Ectodermal cell (in vitro differentiated cells): Measurements from ENCODE around the gene ATP9A.
"Not testable (repeated sequence)": the region's sequence is repeated elsewhere in the genome, so short reads cannot be mapped to it uniquely, and the experiment has no call there.

Source experiments
- H3K27ac ChIP-seq: 2 replicates; pipeline ENCODE4 v1.7.0; 2013; ENCODE audit warnings: mild to moderate bottlenecking, low read depth, low read length; ENCODE audit not compliant: insufficient read depth, poor library complexity, severe bottlenecking
- H3K27me3 ChIP-seq: 2 replicates; pipeline ENCODE4 v1.7.0; 2013; ENCODE audit warnings: mild to moderate bottlenecking, low read length; ENCODE audit not compliant: insufficient read depth, control insufficient read depth, poor library complexity, severe bottlenecking
- H3K36me3 ChIP-seq: one replicate; pipeline ENCODE4 v1.7.0; 2013; ENCODE audit warnings: low read length; ENCODE audit not compliant: control insufficient read depth, insufficient read depth
- H3K4me1 ChIP-seq: one replicate; pipeline ENCODE4 v1.7.0; 2013; ENCODE audit warnings: low read length; ENCODE audit not compliant: control insufficient read depth, insufficient read depth
- H3K4me3 ChIP-seq: 2 replicates; pipeline ENCODE4 v1.7.0; 2013; ENCODE audit warnings: low read depth, low read length, control low read depth; ENCODE audit not compliant: insufficient read depth
- H3K9me3 ChIP-seq: 2 replicates; pipeline ENCODE4 v1.7.0; 2013; ENCODE audit warnings: mild to moderate bottlenecking, low read length, moderate library complexity; ENCODE audit not compliant: control insufficient read depth
- WGBS, 2 experiments: methylation state at CpG; one replicate each; pipeline ENCODE4 v1.1.7; 2013; ENCODE audit warnings: missing lambda C conversion rate in 2 of 2; 5-methylcytosine and 5-hydroxymethylcytosine counted together

Gene ATP9A

DNA sequence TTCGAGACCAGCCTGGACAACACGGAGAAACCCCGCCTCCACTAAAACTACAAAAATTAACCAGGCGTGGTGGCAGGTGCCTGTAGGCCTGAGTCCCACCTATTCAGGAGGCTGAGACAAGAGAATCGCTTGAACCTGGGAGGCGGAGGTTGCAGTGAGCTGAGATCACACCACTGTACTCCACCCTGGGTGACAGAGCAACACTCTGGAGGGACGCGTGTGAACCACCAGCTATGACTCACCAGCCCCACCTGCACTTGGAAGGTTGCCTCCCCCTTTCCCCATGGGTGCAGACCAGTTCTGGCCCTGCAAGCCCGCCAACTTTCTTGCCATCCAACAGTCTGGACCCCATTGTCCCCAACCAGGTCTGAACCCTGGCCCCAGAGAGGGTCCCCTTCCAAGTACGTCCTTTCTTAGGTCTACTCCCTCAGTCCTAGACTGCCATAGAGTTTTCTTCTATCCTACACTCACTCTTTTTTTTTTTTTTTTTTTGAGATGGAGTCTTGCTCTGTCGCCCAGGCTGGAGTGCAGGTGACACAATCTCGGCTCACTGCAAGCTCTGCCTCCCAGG is 29.2 kb downstream of the ATP9A start:
- no peak overlapping the region for H3K4me3 ChIP-seq
- H3K36me3 ChIP-seq: no peaks in the 10 kb centered on the region
- no peak overlapping the region for H3K27ac ChIP-seq
- WGBS, 2 experiments: 90% methylated on average over 12 of the region's 12 CpGs
- no peaks in the 10 kb centered on the region for H3K9me3 ChIP-seq
- H3K4me1 ChIP-seq: no peaks in the 10 kb centered on the region
- H3K27me3 ChIP-seq: no peaks in the 10 kb centered on the region

DNA sequence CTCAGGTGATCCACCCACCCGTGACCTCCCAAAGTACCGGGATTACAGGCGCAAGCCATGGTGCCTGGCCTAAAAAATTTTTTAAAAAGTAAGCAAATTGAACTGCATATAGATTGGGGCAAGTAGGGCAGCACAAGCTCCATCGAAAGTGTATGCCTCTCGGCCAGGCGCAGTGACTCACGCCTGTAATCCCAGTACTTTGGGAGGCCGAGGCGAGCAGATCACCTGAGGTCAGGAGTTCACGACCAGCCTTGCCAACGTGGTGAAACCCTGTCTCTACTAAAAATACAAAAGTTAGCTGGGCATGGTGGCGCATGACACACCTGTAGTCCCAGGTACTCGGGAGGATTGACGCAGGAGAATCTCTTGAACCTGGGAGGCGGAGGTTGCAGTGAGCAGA is 29.9 kb downstream of the ATP9A start:
- not testable (repeated sequence) for H3K27me3 ChIP-seq, H3K4me3 ChIP-seq, H3K9me3 ChIP-seq, H3K27ac ChIP-seq, H3K4me1 ChIP-seq, H3K36me3 ChIP-seq
- WGBS, 2 experiments: 94% methylated on average over 15 of the region's 15 CpGs

DNA sequence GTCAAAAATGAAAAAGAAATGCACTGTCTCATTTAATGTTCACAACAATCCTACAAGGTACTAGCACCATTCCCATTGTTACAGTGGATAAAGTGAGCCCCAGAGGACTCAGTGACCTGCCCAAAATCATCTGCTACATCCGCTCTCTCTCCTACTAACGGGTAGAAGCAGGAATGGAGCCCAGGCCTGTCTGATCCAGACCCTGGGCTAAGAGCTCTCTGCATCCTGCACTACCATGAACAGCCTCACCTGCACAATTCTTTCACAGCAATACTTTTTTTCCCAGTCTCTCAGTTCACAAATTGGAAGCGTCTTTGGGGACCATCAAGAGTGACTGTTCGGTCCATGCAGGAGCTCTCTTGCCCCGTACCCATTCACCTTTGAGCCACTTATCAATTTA is 31.2 kb downstream of the ATP9A start:
- no peaks in the 10 kb centered on the region for H3K27me3 ChIP-seq
- H3K27ac ChIP-seq: no peak overlapping the region
- no peak overlapping the region for H3K4me3 ChIP-seq
- no peaks in the 10 kb centered on the region for H3K9me3 ChIP-seq
- no peaks in the 10 kb centered on the region for H3K36me3 ChIP-seq
- no peaks in the 10 kb centered on the region for H3K4me1 ChIP-seq
- WGBS, 2 experiments: 75 to 76% methylated on average over 5 of the region's 5 CpGs

DNA sequence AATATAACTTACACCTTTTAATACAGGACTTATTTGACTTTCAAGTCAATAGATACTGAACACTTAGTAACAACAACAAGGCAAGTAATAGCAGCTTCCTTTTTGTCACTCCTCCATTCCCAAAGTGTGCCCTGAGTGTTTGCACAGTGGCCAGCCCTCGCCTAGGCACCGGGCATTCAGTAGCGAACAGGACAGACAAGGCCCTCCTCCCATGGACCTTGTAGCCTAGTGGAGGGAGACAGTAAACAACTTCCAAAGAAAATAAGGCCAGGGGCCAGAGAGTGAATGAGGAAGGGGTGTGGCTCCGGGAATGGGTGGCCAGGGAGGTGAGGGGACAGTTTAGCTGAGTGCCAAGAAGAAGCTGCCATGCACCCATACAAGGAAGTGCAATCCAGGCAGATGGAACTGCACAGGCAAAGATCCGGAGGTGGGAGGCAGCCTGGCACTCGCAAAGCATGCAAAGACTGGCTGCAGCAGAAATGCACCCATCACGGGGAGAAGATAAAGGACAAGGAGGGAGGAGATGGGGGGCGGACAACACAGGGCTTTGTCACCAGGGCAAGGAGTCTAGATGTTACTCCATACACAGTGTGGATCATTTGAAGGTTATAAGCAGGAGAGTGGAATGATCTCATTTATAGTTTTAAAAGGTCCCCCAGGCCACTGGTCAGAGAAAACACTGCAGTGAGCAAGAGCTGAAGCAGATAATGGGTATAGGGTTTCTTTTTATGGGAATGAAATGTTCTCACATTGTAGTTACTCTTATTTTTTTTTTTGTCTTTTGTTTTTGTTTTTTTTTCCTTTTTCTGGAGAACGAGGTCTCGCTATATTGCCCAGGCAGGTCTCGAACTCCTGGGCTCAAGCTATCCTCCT is 32.2 kb downstream of the ATP9A start:
- Histone ChIP-seq H3K27ac (no peak overlapping the region), H3K4me3 (no peak overlapping the region), H3K9me3 (no peaks in the 10 kb centered on the region), H3K4me1 (no peaks in the 10 kb centered on the region), H3K27me3 (no peaks in the 10 kb centered on the region), H3K36me3 (no peaks in the 10 kb centered on the region)
- WGBS, 2 experiments: 90 to 95% methylated on average over 11 of the region's 11 CpGs

DNA sequence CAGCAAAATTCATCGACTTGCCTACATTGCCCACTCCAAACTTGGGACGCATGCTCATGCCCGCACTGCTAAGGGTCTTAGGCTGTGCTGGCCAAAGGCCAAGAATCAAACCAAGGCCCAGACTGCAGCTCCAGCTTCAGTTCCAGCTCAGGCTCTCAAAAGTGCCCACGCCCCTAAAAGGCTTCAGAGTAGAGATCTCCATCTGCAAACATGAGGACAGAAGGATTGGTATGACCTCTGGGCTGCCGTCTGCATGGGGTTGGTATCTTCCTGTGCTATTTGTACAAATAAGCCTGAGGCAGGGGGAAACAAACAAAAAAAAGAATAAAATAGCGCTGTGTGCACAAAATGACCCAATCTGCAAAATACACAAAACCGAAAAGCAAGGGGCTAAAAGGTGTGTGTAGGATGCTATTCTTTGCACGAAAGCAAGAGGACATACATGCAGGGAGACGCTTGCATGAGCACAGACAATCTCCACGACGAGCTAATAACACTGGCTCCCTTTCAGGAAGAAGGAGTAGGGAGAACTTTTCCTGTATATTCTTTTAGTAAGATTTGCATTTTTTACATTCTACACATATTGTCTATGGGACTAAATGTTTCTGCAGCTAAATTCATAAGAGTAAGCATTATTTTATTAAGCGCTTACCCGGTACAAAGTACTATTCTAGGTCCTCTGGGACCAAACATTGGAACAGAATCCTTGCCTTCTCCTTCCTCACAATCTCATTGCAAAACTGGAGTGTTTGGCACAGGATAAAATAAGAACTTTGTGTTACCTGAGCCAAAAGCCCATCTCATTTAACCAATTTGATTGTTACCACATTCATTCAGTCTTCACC is 33.1 kb downstream of the ATP9A start:
- Histone ChIP-seq H3K4me3 (no peak overlapping the region), H3K4me1 (no peaks in the 10 kb centered on the region), H3K27ac (no peak overlapping the region), H3K9me3 (no peaks in the 10 kb centered on the region), H3K27me3 (no peaks in the 10 kb centered on the region), H3K36me3 (no peaks in the 10 kb centered on the region)
- WGBS, 2 experiments: 78 to 80% methylated on average over 13 of the region's 13 CpGs

DNA sequence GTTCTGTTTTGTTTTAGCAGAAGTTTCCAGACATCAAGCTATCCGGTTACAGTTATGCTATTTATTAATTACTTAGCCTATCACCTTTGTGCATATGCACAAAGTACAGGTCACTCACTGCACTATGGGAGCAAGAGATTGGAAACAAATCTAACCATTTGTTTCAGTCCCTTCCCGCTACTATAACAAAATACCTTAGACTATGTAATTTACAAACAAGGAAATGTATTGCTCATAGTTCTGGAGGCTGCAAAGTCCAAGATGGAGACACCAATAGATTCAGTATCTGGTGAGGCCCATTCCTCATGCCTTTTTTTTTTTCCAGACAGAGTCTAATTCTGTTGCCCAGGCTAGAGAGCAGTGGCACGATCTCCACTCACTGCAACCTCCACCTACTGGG is 35.1 kb downstream of the ATP9A start:
- Histone ChIP-seq H3K4me1 (no peaks in the 10 kb centered on the region), H3K4me3 (no peak overlapping the region), H3K27me3 (no peaks in the 10 kb centered on the region), H3K9me3 (no peaks in the 10 kb centered on the region), H3K36me3 (no peaks in the 10 kb centered on the region), H3K27ac (no peak overlapping the region)
- 91 to 94% methylated on average over 3 of the region's 3 CpGs for WGBS, 2 experiments

DNA sequence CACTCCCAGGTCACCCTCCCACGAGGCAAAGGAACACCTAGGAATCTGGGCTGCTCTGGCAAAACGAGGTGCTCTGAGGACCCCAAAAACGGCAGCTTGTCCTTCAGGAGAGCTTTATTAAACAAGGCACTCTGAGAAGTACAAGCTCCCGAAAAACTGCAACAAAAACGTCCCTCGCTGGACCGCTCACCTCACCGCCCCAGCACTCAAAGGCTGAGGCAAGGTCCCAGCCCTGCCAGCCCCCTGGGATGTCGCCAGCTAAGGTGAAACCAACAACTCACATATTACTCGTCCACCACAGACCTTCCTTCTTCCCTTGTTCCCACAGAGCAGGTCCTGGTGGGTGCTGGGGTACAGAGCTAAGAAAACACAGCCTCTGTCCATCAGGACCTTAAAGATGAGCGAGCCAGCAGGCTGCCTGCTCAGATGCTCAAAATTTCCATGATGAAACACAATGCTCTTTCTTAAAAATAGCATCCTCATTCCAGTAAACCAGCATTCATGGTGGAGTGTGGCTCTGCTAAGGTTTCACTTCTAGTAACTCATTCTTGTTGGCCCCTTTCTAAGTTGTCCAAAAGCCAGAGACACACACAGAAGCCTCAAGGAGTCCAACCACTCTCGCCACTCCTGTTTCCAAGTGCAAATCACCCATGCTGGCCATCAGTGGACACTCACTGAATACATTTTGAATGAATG is 35.9 kb downstream of the ATP9A start:
- WGBS, 2 experiments: 88 to 89% methylated on average over 12 of the region's 12 CpGs
- Histone ChIP-seq H3K4me3 (no peak overlapping the region), H3K36me3 (no peaks in the 10 kb centered on the region), H3K27ac (no peak overlapping the region), H3K4me1 (no peaks in the 10 kb centered on the region), H3K9me3 (no peaks in the 10 kb centered on the region), H3K27me3 (no peaks in the 10 kb centered on the region)

DNA sequence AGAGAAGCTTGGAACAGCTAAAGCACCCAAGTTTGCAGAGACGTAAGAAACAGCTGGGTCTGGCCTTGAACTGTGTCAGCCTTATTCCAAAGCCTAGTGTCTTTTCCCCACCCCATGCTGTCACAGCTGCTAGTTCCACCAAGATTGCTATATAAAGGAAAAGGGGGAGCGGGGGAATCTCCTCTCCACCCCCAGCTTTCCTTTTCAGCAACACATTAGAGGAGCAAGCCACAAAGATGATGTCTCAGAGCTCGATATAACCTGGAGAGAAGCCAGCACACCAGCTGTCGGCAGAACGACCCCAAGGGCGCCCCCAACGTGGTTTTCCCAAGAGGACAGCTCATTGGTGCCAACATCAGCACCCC is 36.5 kb downstream of the ATP9A start:
- no peaks in the 10 kb centered on the region for H3K36me3 ChIP-seq
- no peaks in the 10 kb centered on the region for H3K4me1 ChIP-seq
- 78 to 83% methylated on average over 7 of the region's 7 CpGs for WGBS, 2 experiments
- no peak overlapping the region for H3K4me3 ChIP-seq
- no peaks in the 10 kb centered on the region for H3K27me3 ChIP-seq
- H3K27ac ChIP-seq: no peak overlapping the region
- H3K9me3 ChIP-seq: no peaks in the 10 kb centered on the region

DNA sequence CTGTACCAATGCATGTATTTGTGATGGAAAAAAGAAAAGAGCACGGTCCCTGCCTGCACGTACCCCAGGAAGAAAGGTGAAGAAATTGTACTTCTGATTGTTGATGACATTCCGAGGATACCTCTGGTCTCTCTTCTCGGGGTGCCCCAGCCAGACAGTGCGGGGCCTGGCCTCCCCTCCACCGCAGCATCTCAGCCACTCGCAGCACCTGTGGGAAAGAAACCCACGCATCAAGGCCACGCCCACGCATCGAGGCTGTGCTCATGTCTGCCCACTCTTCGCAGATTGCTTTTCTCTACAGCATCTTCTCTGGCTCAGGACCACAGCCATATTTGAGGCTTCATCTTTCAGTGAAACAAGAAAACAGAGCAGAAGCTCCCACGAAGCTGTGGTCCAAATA is 38.4 kb downstream of the ATP9A start:
- Histone ChIP-seq H3K4me1 (no peaks in the 10 kb centered on the region), H3K27me3 (no peaks in the 10 kb centered on the region), H3K27ac (no peak overlapping the region), H3K9me3 (no peaks in the 10 kb centered on the region), H3K4me3 (no peak overlapping the region), H3K36me3 (no peaks in the 10 kb centered on the region)
- WGBS, 2 experiments: 95 to 96% methylated on average over 13 of the region's 13 CpGs

DNA sequence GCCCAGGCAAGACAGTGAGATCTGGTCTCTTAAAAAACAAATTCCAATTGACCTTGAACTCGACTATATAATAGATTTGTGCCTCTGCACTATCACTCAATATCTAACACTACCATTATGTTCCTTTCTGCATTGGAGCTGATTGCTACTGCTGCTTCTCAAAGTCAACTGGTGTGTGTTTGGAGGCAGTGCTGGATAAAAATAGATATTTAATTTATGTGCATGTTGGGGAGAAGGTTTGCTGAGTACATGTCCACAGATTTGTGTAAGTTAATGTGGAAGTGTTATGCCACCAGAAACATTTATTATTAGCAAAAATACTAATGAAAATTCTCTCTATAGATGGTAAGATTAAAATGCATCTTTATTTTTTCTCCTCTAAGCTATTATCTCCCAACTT is 39.5 kb downstream of the ATP9A start:
- no peaks in the 10 kb centered on the region for H3K9me3 ChIP-seq
- H3K36me3 ChIP-seq: no peaks in the 10 kb centered on the region
- H3K27me3 ChIP-seq: no peaks in the 10 kb centered on the region
- WGBS, 2 experiments: 78 to 80% methylated on average over 1 of the region's 1 CpG
- H3K4me1 ChIP-seq: no peaks in the 10 kb centered on the region
- H3K4me3 ChIP-seq: no peak overlapping the region
- no peak overlapping the region for H3K27ac ChIP-seq
